ENCODE data around the gene MSRB2.
"Not testable (repeated sequence)": the region's sequence is repeated elsewhere in the genome, so short reads cannot be mapped to it uniquely, and the experiment has no call there.

The MSRB2 gene

GRCh38 chr10:23095404-23095965, at the start of gene MSRB2:
MSRB2 (plus strand) TSS chr10:23095579; CDS start chr10:23095609, 30 bp downstream.
- peak; percentile 52 for DNase-seq

DNA sequence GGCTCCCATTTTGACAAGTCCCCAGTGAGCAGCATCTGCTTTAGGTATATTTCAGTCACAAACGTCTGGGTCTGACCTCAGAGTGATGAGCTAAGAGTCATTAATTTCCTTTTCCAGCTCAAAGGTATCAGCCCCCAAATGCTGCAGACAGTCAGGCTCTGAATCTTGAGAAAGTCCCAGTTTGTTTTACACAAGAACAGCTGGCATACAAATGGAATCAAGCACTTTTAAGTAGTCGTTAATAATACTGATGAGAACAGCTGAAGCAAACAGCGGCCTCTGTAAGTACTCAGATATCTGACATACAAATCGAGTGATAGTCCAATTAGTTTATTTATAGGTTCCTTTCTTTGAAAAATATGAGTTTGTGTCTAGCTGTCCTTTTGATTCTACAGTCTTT, 49.4 kb upstream of the MSRB2 start:
- peak; percentile 75 for DNase-seq

GRCh38 chr10:23047201-23048050, 48.0 kb upstream of the MSRB2 start:
- no peak for DNase-seq

GRCh38 chr10:23048191-23048590, 47.2 kb upstream of the MSRB2 start:
- no peak for DNase-seq

GRCh38 chr10:23051278-23051677, 44.1 kb upstream of the MSRB2 start:
- DNase-seq = no peak

- DNase-seq = no peak
Measured at GRCh38 chr10:23051855-23052331, 43.5 kb upstream of the MSRB2 start.

DNA sequence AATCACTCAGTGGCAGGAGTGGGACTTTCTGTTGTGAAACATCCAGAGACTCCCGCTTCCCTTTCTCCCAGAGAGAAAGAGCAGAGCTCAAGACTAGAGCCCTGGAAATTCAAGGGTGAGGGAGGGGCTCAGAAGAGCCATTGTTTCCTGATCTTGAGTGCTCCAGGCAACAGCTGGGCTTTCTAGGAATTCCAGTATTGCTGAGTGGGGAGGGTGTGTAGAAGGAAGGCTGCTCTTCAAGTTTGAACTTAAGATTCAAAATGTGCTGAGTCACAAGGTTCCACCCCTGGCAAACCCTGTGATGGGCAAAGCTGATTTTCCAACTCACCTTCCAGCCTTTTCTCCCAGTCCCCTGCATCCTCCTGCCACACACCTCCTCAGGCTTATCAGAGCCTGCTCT, 42.3 kb upstream of the MSRB2 start:
- no peak for DNase-seq

DNA sequence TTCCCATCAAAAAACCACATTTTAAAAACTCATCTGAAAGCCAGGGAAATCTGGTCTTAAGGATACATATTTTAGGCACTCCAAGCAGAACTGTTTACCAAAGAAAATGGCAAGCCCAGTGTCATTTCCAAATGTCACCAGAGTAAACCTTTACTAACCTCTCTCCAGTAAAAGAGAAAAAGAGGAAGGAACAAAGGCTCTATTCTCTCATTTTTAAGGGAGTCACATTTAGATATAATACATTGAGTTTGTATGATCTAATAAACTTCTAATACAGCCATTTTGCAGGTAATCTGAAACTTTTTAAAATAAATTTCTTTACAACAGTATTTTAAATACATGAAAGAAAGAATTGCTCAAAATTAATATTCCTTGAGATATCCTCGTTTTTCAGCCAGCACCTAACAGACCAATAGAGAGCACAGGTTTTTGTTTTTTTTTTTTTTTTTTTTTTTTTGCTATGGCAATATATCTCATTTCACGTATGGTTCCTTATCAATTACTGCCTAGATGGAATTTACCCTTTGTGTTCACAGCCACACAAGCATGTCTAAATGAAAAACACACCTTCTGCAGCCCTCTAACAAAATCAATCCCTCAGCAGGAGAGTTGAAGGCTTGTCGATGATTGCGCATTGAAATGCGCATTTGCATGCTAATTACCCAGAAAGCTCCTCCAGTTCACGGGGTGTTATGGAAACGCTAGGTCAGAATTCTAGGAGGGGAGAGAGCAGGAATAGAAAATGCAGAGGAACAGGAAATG, 39.8 kb upstream of the MSRB2 start:
- no peak for DNase-seq

GRCh38 chr10:23056186-23056579, 39.2 kb upstream of the MSRB2 start:
- no peak for DNase-seq

- no peak for DNase-seq
Measured at GRCh38 chr10:23058366-23058765, 37.0 kb upstream of the MSRB2 start.

- no peak for DNase-seq
Measured at GRCh38 chr10:23060918-23061317, 34.5 kb upstream of the MSRB2 start.

DNA sequence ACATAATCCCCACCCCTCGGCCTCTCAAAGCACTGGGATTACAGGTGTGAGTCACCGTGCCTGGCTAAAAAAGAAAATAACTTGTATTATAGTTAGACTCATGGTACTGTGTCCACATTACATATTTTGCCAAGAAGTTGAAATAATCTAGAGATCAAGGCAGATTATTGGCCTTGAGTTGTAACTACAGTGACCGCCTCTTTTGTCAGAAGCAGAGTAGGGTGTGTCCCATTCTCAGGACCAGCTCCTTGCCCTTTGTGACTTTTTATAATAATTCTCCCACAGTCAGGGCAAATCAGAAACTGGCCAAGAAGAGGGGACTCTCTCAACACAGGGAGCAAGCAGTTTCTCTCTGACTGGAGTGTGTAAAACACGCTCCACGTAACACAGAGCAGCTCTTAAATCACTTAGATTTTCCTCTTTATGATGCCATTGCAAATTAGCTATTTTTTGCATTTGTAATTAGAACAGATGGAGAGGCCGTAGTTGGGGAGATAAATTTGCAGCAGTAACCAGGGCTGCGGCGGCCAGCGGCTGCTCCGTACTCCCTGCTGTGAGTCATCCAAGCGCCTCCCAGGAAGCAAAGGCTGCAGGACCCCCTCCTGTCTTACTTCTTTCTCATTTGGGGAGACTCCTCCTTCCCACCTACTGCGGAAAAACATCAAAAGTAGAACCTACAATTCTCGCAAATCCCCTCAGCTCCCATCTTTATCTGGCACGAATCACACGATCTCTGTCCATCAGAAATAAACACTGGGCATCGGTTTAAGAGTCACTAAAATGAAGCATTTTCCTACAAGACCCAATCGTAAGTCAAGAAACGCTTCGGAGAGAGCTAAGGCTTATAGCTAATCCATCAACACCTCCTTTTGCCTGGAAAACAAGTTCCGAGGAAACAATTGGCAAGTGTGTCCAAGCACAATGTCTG, 32.1 kb upstream of the MSRB2 start:
- no peak for DNase-seq

DNA sequence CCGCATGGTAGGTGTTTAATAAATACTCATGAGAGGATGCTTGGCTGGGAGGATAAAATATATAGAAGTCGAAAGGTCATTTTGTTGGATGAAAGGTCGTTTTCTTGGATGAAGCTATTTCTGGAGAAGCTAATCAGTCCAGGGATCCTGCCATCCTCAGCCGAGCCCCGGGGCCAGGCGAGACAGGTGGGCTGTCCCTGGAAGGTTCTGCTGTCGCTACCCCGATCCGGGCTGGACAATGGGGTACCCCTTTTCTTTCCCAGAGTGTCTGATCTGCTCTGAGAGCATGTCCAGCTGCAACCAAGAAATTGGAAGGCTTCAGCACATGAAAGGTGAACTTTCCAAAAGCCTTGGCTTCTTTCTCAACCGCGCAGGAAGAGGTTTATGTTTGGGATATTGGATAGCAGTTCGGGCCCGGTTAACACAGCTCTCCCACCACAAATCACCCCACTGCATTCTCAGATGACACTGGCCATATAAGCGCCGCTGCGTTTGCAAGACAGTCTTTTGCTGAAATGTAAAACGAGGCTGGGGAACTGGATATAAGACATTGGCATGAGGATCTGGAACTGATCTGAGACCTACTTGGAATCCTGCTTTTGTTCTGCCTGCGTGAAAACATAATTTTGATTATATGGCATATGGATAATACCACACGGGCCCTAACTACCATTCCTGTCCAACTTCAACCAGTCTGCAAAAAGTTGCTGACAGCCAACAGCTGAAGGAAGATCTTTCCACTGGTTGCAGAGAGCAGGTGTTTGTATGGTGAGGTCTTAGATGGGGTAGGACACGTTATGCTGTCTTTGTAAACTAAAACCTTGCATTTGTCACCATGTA, 31.2 kb upstream of the MSRB2 start:
- DNase-seq = no peak

GRCh38 chr10:23064813-23065114, 30.6 kb upstream of the MSRB2 start:
- not testable (repeated sequence) for DNase-seq

DNA sequence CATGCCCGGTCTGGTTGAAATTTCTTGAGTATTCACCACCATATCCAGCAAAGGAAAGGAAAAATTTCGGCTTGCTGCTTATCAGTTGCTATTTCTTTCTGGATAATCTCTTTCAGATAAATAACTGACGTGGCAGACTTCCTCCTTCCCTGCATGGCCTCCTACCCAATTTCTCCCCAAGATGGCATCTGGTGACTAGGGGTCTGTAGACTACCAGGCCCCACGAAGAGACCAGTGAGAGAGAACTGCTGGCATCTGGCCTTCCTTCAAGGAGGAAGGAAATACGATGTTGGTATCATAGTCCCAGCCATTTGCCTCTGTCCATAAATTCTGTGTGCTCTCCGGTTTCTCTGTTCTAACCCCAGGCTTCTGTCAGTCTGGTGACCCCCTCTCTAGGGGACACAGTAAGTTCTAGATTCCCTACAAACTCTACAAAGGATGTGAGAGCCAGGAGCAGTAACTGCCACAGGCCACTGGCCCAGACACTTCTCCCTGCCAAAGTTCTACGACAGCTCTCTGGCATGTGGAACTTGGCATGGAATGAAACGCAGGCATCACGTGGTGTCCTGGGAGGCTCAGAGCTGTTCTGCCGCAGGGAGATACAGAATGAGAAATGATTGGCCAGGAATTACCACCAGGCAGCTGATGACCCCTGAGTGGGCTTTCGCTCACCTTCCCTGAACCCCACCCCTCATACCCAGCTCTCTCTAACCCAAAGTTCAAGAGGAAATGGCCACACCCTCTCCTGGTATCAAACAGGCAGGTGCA, 30.0 kb upstream of the MSRB2 start:
- no peak for DNase-seq

- no peak for DNase-seq
Measured at GRCh38 chr10:23067337-23067736, 28.0 kb upstream of the MSRB2 start.

- peak; percentile 60 for DNase-seq
Measured at GRCh38 chr10:23067939-23068775, 27.2 kb upstream of the MSRB2 start.

DNA sequence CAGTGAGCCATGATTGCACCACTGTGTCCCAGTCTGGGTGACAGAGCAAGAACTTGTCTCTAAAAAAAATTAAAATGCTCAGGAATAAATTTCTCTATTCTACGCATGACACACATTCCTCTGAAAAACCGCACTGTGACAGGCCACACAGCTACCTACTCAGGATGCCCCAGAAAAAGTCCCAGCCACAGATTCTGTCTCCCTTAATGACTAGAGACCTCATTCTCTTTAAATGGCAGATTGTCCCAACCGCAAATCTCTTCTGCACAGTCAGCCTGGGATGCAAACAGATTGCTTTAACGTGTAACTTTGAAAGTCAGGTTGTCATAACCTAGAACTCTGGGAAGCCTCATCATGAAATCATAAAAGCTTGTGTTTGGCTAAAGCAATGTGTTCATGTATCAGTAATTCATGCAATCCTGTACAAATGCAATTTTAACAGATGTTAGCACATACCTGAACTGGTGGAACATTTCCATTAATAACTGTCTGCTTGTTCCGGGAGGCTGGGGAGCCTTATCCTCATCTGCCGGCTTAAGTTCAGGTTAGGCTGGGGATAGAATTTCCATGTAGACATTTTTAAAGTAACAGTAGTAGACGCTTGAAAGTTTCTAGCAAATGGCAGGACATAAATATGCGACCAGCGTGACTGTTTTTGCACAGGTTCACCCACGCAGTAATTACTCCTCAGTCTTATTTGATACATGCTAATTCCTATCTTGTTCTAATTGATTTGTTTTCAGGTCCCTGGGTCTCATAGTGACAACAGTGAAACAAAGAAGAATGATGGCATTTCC, 26.2 kb upstream of the MSRB2 start:
- no peak for DNase-seq

All from NCI-H1105 treated with DMSO at 0.1 percent for 48 hours (cell line).